KMS-11 (cell line): Measurements from ENCODE around the gene C1orf105.
"Not testable (repeated sequence)": the region's sequence is repeated elsewhere in the genome, so short reads cannot be mapped to it uniquely, and the experiment has no call there.

Experiments
- H2AFZ ChIP-seq: fragments of 200-600 bp; sonication (generic); 2 replicates; pipeline ENCODE4 v1.6.1; 2016; ENCODE audit warnings: antibody characterized with exemption, mixed run types, low read depth
- H3K27ac ChIP-seq: fragments of 200-600 bp; sonication (generic); 2 replicates; pipeline ENCODE4 v1.6.1; 2016; ENCODE audit warnings: mild to moderate bottlenecking, mixed run types
- H3K27me3 ChIP-seq: fragments of 200-600 bp; sonication (generic); 2 replicates; pipeline ENCODE4 v1.6.1; 2017; ENCODE audit warnings: mild to moderate bottlenecking, low read depth, mixed run types, moderate library complexity; ENCODE audit not compliant: insufficient read depth
- H3K36me3 ChIP-seq: fragments of 200-600 bp; sonication (generic); 2 replicates; pipeline ENCODE4 v1.6.1; 2017; ENCODE audit warnings: mild to moderate bottlenecking, mixed run types; ENCODE audit not compliant: insufficient read depth
- H3K4me1 ChIP-seq: fragments of 200-600 bp; sonication (generic); 2 replicates; pipeline ENCODE4 v1.6.1; 2016; ENCODE audit warnings: mild to moderate bottlenecking, low read depth, mixed run types; ENCODE audit not compliant: poor library complexity, severe bottlenecking
- H3K4me2 ChIP-seq: fragments of 200-600 bp; sonication (generic); 2 replicates; pipeline ENCODE4 v1.7.0; 2016; ENCODE audit warnings: mild to moderate bottlenecking, mixed run types
- H3K4me3 ChIP-seq: fragments of 200-600 bp; sonication (generic); IDR thresholded peaks from 2 replicates; pipeline ENCODE4 v1.6.1; 2017; ENCODE audit warnings: low read depth, low read length, mixed read lengths; ENCODE audit not compliant: insufficient read depth
- H3K79me2 ChIP-seq: fragments of 200-600 bp; sonication (generic); 2 replicates; pipeline ENCODE4 v1.6.1; 2016; ENCODE audit warnings: low read depth, mixed run types; ENCODE audit not compliant: insufficient read depth
- H3K9ac ChIP-seq: fragments of 200-600 bp; sonication (generic); 2 replicates; pipeline ENCODE4 v1.6.1; 2016; ENCODE audit warnings: mild to moderate bottlenecking, mixed run types
- H4K20me1 ChIP-seq: fragments of 200-600 bp; sonication (generic); 2 replicates; pipeline ENCODE4 v1.6.1; 2016; ENCODE audit warnings: mild to moderate bottlenecking, mixed run types; ENCODE audit not compliant: insufficient read depth
- TF ChIP-seq, protein P1 (sequence below): fragments of 200-600 bp; sonication (generic); conservative IDR thresholded peaks from 2 replicates; pipeline ENCODE4 v1.6.1; 2017; ENCODE audit warnings: low read depth, mild to moderate bottlenecking, antibody characterized with exemption, low read length, moderate library complexity, mixed read lengths

Gene C1orf105

DNA sequence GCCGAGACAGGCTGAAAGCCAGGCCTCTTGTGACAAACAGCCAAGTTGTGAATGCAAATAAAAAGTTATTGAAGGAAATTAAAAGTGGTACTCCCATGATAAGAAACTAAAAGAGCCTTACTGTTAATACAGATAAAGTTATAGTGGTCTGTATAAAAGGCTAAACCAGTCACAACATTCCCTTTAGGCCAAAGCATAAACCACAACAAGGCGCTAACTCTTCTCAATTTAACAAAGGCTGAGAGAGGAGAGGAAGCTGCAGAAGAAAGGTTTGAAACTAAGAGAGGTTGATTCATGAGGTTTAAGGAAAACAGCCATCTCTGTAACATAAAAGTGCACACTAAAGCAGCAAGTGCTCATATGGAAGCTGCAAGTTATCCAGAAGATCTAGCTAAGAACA, 10.7 kb downstream of the C1orf105 start:
- Histone ChIP-seq H2AFZ (no peak overlapping the region), H4K20me1 (no peaks in the 10 kb centered on the region), H3K4me2 (no peak overlapping the region), H3K4me3 (no peak overlapping the region), H3K27ac (no peak overlapping the region), H3K79me2 (no peaks in the 10 kb centered on the region), H3K9ac (no peak overlapping the region), H3K27me3 (no peaks in the 10 kb centered on the region), H3K4me1 (peaks cover 4% of the 10 kb centered on the region), H3K36me3 (no peaks in the 10 kb centered on the region)
- TF ChIP-seq, protein P1, sequence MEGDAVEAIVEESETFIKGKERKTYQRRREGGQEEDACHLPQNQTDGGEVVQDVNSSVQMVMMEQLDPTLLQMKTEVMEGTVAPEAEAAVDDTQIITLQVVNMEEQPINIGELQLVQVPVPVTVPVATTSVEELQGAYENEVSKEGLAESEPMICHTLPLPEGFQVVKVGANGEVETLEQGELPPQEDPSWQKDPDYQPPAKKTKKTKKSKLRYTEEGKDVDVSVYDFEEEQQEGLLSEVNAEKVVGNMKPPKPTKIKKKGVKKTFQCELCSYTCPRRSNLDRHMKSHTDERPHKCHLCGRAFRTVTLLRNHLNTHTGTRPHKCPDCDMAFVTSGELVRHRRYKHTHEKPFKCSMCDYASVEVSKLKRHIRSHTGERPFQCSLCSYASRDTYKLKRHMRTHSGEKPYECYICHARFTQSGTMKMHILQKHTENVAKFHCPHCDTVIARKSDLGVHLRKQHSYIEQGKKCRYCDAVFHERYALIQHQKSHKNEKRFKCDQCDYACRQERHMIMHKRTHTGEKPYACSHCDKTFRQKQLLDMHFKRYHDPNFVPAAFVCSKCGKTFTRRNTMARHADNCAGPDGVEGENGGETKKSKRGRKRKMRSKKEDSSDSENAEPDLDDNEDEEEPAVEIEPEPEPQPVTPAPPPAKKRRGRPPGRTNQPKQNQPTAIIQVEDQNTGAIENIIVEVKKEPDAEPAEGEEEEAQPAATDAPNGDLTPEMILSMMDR: no peak

DNA sequence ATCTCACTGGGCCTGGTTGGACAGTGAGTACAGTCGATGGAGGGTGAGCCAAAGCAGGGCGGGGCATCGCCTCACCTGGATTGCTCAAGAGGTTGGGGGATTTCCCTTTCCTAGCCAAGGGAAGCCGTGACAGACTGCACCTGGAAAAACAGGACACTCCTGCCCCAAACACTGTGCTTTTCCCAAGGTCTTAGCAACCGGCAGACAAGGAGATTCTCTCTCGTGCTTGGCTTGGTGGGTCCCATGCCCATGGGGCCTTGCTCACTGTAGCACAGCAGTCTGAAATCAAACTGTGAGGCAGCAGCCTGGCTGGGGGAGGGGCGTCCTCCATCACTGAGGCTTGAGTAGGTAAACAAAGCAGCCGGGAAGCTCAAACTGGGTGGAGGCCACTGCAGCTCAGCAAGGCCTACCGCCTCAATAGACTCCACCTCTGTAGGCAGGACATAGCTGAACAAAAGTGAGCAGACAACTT, 11.3 kb downstream of the C1orf105 start:
- Histone ChIP-seq H2AFZ (no peak overlapping the region), H3K4me2 (no peak overlapping the region)

DNA sequence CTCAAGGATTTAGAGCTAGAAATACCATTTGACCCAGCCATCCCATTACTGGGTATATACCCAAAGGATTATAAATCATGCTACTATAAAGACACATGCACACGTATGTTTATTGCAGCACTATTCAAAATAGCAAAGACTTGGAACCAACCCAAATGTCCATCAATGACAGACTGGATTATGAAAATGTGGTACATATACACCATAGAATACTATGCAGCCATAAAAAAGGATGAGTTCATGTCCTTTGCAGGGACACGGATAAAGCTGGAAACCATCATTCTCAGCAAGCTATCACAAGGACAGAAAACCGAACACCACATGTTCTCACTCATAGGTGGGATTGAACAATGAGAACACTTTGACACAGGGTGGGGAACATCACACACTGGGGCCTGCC, 16.7 kb downstream of the C1orf105 start:
- H3K27me3 ChIP-seq, H4K20me1 ChIP-seq, H3K4me1 ChIP-seq, H3K27ac ChIP-seq, H3K79me2 ChIP-seq, H3K4me3 ChIP-seq, H3K4me2 ChIP-seq, H3K36me3 ChIP-seq, H2AFZ ChIP-seq, H3K9ac ChIP-seq: not testable (repeated sequence)

More for the DNA sequence above, 11.3 kb downstream of the C1orf105 start:
- Histone ChIP-seq H3K4me3 (no peak overlapping the region), H3K27me3 (no peaks in the 10 kb centered on the region), H3K9ac (no peak overlapping the region), H3K27ac (no peak overlapping the region), H3K36me3 (no peaks in the 10 kb centered on the region), H3K79me2 (no peaks in the 10 kb centered on the region), H4K20me1 (no peaks in the 10 kb centered on the region), H3K4me1 (peaks cover 4% of the 10 kb centered on the region)
- TF ChIP-seq, protein P1: no peak

DNA sequence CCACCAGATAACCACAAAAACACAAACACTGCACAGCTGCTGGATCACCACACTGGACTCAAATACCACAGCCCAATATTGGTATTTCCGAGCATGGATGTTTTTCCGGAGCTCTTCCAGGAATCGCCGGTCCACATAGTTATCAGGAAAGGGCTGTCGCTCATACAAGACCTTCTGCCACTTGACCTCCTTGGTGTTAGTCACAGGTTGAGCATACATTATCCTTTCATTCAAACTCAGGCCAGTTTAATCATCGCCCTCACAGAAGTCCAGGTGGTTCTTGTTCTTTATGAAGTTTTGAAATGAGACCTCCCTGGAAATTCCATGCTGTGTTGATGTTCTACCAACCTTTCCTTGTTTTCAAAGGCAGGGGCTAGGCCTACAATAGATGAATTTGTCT, 21.9 kb downstream of the C1orf105 start:
- Histone ChIP-seq H3K9ac (no peak overlapping the region), H3K27ac (no peak overlapping the region), H2AFZ (no peak overlapping the region)

More for the DNA sequence above, 21.9 kb downstream of the C1orf105 start:
- TF ChIP-seq, protein P1: no peak
- Histone ChIP-seq H3K36me3 (no peaks in the 10 kb centered on the region), H3K4me2 (no peak overlapping the region), H4K20me1 (no peaks in the 10 kb centered on the region), H3K4me3 (no peak overlapping the region), H3K4me1 (peaks cover 7% of the 10 kb centered on the region), H3K27me3 (no peaks in the 10 kb centered on the region), H3K79me2 (peaks cover 15% of the 10 kb centered on the region)
